ENCODE data around the gene CCNDBP1.
"Not testable (repeated sequence)": the region's sequence is repeated elsewhere in the genome, so short reads cannot be mapped to it uniquely, and the experiment has no call there.

Gene CCNDBP1, protein sequence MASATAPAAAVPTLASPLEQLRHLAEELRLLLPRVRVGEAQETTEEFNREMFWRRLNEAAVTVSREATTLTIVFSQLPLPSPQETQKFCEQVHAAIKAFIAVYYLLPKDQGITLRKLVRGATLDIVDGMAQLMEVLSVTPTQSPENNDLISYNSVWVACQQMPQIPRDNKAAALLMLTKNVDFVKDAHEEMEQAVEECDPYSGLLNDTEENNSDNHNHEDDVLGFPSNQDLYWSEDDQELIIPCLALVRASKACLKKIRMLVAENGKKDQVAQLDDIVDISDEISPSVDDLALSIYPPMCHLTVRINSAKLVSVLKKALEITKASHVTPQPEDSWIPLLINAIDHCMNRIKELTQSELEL

DNA sequence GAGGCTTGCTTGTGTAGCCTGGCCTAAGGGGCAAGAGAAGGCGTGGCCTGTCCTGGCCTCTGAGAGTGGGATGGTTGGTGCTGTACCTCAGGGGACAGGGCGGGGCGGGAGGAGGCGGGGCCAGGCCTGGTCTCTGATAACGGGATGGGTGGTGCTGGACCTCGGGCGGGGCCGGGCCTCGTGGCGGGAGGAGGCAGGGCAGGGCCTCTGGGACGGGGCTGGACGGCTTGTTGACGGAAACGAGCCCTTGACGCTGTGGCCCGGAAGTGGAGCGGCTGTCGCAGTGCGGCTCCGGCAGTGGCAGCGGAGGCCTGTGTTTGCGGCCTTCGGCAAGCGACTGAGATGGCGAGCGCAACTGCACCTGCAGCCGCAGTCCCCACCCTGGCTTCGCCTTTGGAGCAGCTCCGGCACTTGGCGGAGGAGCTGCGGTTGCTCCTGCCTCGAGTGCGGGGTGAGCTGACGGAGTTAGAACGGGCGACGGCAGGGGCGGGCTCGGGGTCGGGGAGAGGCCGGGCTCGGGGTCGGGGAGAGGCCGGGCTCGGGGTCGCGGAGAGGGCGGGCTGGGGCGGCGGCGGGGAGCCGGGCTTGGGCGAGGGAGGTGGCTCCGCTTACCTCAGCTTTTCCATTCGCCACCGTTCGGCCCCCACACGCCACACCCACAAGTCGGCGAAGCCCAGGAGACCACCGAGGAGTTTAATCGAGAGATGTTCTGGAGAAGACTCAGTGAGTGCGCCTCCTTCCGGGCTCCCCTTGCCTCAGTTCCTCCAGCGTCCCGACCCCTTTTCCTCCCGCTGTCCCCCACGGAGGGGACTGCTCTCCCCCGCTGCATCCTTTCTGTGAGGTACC lies at the start of gene CCNDBP1:
Gene CCNDBP1 (plus strand): TSS at position 247 of the 846 bp plus-strand sequence. CDS start 96 bp downstream, at position 343.
- DNase-seq: no peak

DNA sequence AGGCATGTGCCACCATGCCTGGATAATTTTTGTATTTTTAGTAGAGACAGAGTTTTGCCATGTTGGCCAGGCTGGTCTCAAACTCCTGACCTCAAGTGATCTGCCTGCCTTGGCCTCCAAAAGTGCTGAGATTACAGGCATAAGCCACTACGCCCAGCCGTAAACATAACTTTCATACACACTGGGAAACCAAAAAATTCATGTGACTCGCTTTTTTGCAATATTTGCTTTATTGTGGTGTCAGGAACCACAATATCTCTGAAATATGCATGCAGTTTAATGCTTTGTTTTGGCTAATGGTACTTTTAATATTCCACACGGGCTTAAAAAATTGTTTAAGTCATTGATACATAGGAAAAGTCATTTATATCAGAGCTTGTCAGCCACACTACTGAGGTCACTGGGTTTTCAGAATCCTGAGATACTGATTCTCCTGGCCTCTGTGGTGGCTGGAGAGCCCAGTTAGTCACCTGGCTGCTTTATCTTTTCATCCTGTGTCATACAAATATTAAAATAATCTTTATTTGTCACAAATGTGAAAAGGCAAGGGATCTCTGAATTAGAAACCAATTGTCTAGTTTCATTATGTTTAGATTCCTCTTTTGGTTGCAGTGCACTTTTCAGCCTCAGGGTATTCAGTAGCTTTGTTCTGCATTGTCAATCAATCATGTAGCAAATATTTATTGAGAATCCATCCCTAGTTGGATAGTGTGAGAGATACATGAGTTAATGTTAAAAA lies 41.8 kb upstream of the CCNDBP1 start:
- DNase-seq: no peak

DNA sequence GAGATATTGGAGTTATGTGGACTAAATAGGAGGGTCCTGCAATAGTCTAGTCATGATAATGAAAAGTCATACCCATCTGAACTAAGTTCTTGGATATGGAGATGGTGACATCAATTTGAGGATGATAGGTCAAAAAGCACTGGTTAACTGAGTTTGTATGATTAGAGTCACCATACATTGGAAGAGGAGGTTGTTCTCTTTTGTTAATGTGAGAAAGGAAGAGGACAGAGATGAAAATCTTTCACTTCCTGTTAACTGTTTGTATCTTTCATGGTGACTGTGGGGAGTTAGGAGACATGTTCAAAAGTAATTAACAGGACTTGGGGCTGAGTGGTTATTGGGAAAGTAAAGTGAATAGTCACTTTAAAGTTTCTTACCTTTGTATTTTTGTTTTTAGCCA lies 40.7 kb upstream of the CCNDBP1 start:
- DNase-seq: no peak

DNA sequence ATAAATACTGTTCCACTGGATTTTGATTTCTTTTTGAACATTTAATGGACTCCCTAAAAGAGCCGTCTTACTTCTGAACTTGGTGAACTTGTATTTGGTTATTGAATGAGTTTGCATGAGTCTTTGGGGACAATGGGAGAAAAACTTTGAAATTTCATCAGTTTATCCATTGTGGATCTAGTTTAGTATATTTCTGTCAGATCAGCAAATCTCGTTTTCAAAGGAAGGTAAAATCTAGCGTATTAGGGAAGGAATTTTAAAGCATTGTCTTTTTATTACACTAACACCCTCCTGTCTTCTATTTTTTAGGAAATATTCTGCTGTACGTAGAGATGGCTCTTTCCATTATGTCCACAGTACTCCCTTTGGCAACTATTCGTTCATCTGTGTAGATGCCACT lies 39.0 kb upstream of the CCNDBP1 start:
- no peak for DNase-seq

DNA sequence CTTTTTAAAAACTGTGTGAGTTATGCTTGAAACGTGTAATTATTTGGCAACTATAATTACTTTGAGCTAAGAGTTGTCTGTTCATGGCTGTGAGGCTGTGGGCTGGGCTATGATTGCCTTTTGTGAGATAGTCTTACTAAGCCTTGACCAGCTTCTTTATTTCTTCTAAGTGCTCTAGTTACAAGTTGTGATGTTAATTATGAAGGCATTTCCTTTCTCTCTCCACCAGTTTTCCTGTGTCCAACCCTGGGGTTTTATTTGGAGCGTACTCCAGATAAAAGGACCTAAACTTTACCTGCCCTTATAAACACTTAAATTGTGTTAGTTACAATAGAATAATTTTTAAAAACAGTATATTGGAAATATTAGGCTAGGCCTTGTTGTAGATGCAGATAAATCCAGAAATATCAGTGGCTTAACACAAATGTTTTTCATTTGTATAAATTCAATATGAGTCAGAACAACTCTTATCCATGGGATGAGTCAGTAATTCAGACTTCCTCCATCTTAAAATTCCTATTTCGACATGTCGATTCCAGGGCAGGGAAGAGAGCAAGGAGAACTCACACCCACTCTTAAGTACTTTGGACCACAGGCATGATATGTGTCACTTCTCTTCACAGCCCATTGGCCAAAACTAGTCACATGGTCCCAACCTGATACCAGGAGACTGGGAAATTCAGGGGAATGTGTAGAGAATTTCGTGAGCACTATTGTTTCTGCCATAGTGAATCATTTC lies 34.8 kb upstream of the CCNDBP1 start:
- no peak for DNase-seq

DNA sequence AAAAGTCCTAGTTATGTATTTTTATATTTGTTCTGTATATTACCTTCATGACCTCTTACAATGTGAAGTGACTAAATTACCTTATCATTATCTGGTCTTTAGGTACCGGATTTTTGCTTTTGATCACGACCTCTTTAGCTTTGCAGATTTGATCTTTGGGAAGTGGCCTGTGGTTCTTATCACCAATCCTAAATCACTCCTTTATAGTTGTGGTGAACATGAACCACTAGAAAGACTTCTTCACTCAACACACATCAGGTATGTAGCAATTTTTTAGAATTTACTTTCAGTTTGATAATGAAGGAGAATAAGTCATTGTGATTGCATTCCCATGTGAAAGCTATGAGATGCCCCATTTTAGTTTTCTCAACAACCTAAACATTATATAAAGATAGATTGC lies 33.5 kb upstream of the CCNDBP1 start:
- no peak for DNase-seq

DNA sequence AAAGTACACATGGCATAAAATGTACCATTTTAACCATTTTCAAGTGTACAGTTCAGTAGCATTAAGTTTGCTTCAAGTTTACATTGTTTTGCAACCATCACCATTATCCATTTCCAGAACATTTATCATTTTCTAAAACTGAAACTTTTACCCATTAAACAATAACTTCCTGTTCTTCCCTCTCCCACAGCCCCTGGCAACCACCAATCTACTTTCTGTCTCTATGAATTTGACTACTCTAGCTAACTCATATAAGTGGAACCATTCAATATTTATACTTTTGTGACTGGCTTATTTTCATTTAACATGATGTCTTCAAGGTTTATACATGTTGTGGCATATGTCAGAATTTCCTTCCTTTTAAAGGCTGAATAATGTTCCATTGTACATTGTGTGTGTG lies 31.9 kb upstream of the CCNDBP1 start:
- DNase-seq: no peak

DNA sequence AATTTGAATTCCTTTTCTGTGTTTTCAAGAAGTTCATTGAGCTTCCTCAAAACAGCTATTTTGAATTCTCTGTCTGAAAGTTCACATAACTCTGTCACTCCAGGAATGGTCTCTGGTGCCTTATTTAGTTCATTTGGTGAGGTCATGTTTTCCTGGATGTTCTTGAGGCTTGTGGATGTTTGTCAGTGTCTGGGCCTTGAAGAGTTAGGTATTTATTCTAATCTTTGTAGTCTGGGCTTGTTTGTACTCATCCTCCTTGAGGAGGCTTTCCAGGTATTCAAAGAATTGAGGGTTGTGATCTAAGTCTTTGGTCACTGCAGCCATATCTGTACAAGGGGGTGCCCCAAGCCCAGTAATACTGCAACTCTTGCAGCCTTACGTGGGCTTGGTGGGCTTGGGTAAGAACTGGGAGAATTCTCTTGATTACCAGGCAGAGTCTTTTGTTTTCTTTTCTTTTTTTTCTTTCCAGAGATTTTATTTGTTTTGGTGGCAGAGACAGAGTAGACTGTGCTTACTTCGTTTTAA lies 19.3 kb upstream of the CCNDBP1 start:
- DNase-seq: no peak

DNA sequence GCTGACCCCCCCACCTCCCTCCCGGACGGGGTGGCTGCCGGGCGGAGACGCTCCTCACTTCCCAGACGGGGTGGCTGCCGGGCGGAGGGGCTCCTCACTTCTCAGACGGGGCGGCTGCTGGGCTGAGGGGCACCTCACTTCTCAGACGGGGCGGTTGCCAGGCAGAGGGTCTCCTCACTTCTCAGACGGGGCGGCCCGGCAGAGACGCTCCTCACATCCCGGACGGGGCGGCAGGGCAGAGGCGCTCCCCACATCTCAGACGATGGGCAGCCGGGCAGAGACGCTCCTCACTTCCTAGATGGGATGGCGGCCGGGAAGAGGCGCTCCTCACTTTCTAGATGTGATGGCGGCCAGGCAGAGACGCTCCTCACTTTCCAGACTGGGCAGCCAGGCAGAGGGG lies 17.9 kb upstream of the CCNDBP1 start:
- not testable (repeated sequence) for DNase-seq

DNA sequence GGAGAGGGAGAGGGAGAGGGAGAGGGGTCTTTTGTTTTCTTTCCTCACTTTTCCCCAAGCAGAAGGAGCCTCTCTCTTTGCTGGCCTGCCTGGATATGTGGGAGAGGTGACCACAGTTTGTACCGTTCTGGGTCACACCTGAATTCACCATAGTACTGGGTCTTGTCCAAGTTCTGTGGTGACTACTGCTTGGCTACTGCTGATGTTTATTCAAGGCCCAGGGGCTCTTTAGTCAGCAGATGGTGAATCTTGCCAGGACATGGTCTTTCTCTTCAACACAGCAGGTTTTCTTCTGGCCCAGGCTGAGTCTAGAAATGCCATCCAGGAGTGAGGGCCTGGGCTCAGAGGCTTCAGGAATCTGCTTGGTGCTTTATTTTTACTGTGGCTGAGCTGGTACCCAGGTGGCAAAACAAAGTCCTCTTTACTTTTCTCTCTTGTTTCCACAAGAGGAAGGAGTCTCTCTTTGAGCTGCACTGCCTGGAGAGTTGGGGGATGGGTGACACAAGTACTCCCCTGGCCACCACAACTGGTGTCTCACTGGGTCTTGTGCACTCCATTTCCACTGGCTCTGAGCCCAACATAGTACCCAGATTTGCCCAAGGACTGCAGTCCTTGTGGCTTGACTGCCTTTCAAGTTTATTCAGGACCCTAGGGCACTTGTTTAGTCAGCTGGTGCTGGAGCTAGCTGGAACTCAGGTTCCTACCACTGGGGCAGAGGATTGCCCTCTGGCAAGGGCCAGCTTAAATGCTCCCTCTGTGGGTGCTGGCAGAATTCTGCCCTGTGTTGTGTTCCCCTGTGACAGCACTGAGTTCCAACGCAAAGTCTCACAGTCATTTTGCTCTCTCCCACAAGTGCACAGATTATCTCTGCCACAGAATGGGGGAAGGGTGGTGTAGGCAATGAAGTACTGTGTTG lies 16.8 kb upstream of the CCNDBP1 start:
- DNase-seq: no peak

DNA sequence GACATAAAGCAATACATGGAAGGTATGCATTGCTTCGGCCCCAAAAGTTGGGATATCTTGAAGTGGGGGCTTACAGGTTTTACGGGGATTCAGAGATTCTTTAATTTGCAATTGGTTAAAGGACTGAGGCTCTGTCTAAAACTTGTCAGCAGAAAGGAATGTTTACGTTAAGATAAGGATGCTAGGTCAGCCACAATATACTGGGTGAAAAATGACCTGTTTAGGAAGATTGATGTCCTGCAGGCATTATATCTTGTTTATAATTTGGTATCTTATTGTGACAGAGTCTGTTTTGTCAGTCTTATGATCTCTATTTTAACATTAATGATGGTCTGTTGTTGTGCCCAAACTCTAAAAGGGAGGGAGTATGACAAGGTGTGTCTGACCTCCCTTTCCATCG lies 15.3 kb upstream of the CCNDBP1 start:
- DNase-seq: no peak

DNA sequence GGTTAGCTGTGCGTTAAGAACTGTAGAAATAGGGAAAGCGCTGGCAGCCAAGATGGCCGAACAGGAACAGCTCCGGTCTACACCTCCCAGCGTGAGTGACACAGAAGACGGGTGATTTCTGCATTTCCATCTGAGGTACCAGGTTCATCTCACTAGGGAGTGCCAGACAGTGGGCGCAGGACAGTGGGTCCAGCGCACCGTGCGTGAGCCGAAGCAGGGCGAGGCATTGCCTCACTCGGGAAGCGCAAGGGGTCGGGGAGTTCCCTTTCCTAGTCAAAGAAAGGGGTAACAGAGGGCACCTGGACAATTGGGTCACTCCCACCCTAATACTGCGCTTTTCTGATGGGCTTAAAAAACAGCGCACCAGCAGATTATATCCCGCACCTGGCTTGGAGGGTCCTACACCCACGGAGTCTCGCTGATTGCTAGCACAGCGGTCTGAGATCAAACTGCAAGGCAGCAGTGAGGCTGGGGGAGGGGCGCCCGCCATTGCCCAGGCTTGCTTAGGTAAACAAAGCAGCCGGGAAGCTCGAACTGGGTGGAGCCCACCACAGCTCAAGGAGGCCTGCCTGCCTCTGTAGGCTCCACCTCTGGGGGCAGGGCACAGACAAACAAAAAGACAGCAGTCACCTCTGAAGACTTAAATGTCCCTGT lies 9.4 kb upstream of the CCNDBP1 start:
- not testable (repeated sequence) for DNase-seq

DNA sequence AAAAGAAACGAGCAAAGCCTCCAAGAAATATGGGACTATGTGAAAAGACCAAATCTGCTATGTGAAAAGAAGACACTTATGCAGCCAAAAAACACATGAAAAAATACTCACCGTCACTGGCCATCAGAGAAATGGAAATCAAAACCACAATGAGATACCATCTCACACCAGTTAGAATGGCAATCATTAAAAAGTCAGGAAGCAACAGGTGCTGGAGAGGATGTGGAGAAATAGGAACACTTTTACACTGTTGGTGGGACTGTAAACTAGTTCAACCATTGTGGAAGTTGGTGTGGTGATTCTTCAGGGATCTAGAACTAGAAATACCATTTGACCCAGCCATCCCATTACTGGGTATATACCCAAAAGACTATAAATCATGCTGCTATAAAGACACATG lies 8.1 kb upstream of the CCNDBP1 start:
- DNase-seq: not testable (repeated sequence)

DNA sequence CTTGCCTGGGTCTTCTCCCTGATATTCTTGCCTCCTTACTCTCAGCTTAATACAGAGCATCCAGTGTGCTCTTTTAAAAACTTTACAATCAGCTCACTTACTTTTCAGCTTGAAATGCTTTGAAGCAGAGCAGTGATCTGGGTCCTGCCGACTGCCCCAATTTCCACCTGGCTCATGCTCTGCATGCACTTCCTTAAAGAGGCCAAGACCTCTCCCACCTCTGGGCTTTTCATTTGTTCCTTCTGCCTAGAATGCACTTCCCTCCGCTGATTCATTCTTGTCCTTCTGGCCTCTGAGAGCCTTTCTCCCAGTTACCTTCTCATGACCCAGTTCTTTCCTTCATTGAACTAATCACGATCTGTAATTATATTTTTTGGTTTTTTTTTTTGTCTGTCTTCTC lies 1.9 kb upstream of the CCNDBP1 start:
- DNase-seq: no peak

DNA sequence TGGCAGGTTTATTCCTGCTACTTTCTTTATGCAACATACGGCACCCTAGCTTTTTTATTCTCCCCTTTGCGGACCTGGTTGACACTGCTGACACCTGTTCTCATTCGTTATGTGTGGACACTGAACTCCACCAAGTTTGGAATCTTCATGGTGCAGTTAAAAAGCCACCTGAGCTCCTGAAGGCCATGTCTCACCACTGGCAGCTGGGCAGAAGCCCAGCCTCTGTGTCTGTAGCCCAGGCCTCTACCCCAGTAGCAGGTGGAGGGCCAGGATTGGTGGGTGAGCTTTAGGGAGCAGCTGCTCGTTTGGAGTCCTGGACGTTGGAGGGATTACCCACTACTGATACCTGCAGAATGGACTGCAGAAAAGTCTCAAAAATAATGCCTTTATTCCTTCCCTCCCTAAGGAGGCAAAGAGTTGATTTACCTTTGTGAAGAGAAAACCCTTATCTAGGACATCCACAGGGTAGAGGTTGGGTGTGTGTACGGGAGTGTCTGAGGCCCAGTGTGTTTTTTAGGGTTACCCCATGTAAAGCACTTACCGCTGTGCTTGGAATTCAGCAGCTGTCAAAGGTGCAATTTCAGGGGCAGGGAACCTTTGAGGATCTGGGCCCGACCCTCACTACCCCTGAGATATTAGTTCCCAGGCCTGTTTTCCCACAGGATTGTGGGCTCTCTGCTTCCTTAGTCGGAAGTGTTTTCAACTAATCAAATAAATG lies 637 bp upstream of the CCNDBP1 start:
- no peak for DNase-seq

DNA sequence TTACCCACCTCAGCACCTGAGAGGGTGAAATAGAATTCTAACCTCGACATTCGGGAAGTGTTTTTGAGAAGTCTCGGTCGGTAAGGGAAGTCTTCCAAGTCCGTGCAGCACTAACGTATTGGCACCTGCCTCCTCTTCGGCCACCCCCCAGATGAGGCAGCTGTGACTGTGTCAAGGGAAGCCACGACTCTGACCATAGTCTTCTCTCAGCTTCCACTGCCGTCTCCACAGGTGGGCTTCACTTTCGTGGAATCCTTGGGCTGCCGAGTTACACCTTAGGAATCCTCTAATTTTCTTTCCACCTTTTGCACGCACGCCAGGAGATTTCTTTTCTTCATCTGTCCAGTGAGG lies 775 bp downstream of the CCNDBP1 start:
- DNase-seq: no peak

DNA sequence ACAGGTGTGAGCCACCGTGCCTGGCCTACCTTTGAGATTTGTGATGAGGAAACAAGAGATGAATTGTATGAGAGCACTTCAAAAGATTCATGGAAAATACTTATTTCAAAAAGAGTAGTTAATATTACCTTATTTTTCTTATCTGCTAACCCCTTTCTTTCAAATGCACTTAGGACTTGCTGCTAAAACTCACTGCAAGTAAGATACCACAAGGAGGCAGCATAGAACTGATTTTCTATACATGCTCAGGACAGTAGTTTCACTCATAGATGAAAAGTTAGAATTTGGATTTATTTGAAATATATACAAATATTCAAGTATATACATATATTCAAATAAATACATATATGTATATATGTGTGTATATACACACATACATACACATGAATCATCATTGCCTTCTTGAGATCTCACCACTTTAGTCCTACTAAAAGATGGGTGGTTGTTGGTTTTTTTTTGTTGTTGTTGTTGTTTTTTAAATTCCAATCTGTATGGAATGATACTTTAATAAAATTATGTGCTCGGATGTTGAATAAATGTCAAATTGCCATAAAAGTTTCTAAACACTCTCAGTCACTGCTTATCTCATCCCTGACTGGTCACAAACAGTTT lies 2.4 kb downstream of the CCNDBP1 start:
- DNase-seq: no peak

DNA sequence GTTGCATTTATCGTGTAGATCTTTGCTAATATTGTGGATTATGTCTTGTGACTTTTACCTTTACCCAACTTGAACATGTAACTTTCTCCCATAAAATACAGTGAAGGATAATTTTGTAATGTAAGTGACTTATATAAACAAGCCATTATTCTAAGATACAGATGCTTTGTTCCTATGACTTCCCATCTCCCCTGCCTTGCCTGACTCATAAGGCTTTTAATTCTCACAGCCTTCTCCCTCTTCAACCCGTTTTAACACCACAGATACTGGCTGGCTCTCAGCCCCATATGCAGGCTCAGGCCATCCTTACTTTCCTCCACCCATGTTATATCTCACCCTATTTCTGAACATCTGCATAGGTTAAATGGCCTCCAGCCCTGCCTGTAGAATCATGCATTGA lies 4.1 kb downstream of the CCNDBP1 start:
- DNase-seq: no peak

DNA sequence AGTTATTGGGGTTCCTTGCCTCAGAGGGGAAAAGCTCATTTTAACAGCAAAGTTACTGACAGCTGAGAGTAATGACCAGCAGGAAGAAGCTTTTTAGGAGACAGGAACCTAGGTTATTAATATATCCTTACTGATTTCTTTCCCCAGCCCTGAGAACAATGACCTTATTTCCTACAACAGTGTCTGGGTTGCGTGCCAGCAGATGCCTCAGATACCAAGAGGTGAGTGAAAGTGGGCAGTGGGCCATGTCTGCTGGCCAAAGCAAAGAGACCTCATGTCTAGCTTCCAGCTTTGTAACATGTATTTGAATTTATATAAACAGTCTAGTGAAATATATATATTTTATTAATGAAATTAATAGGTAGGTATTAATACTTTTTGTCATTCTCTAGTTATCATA lies 5.0 kb downstream of the CCNDBP1 start:
- DNase-seq: no peak

DNA sequence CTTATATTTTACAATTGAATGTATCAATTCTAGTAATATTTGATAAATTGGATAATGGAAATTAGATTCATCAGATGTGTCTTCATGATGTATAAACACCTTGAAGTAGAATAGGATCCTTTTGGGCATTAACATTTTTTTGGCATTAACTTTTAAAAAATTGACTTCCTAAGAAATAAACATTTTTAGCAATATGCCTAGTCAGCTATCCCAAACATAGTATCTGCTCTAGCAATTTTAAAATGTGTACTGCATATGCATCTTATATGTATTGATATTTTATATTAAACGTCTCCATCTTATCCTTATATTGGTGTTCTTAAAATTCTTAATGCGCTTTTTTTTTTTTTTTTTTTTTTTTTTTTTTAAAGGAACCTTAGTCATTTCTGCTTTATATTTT lies 8.5 kb downstream of the CCNDBP1 start:
- DNase-seq: no peak

Measured in NCI-H2029 treated with DMSO at 0.1 percent for 48 hours (cell line).